ENCODE measurements around the gene TPP2.

DNA sequence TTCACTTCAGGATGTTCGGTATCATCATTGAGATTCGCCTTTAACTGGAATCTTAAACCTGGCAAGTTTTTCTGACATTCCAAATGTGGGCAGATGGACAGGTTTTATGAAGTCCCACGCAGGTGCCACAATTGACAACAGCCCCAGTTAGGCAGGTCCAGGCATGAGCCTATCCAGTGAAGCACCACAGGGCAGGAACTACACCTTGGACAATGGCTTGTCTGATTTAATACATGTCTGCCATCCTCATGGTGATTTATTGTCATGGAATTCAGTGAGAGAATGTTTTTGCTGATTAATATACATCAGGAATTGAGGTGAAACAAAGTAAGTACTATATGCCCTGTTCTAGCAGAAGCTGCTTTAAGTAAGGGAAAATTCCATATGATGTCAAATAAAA lies 10.2 kb upstream of the TPP2 start:
- no peak for TF ChIP-seq EZH2phosphoT487 (IDR thresholded peaks at IDR 0.05; ENCODE audit: insufficient read depth, low read depth)
- no peak for TF ChIP-seq EZH2 (IDR thresholded peaks at IDR 0.05; ENCODE audit: insufficient read depth, poor library complexity, severe bottlenecking)
